Measurements from ENCODE around the gene DIP2B. TPM values are rescaled to one million over a fixed set of nuclear protein-coding genes. Genes with fewer than 3 reads are reported as not detected.

DIP2B gene
- total RNA-seq, 4 donors from 2014 or later = 31.1 to 57.2 (median 46.5) TPM

DNA sequence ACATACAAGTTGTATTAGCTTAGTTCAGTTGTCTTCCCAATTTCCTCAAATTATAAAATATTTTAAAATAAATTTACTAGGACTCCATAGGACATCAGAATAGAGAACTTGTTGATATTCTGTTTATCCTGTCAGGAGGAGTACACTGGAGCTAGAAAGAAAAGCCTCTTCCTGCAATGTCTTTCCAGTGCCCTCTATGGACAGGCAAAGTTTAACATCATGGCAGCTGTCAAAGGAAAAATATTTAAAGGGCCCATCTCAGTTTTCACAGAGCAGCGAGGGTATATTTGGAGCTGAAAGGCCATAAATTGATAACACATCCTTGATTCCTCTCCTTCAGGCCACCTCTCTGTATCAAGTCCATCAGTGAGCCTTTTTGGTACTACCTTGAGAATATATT, 19.0 kb downstream of the DIP2B start:
- 91 to 93% methylated on average over 1 of the region's 1 CpG for WGBS, 2 donors
- H3K4me1 ChIP-seq = peaks cover 0 to 37% (median 9%) of the 10 kb centered on the region in 3 donors
- H3K27ac ChIP-seq = no peak overlapping the region
- H3K9me3 ChIP-seq = no peaks in the 10 kb centered on the region
- H3K27me3 ChIP-seq = no peaks in the 10 kb centered on the region
- DNase-seq = no peak
- no peak overlapping the region for H3K4me3 ChIP-seq
- intact Hi-C loops (cut with DNase I) = no loop called here
- no peaks in the 10 kb centered on the region for H3K36me3 ChIP-seq
- TF ChIP-seq, protein P1, sequence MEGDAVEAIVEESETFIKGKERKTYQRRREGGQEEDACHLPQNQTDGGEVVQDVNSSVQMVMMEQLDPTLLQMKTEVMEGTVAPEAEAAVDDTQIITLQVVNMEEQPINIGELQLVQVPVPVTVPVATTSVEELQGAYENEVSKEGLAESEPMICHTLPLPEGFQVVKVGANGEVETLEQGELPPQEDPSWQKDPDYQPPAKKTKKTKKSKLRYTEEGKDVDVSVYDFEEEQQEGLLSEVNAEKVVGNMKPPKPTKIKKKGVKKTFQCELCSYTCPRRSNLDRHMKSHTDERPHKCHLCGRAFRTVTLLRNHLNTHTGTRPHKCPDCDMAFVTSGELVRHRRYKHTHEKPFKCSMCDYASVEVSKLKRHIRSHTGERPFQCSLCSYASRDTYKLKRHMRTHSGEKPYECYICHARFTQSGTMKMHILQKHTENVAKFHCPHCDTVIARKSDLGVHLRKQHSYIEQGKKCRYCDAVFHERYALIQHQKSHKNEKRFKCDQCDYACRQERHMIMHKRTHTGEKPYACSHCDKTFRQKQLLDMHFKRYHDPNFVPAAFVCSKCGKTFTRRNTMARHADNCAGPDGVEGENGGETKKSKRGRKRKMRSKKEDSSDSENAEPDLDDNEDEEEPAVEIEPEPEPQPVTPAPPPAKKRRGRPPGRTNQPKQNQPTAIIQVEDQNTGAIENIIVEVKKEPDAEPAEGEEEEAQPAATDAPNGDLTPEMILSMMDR (IDR thresholded peaks at IDR 0.05) = no peak
- TF ChIP-seq POLR2A (IDR thresholded peaks at IDR 0.05) = no peak

GRCh38 chr12:50524621-50525020, 19.8 kb downstream of the DIP2B start:
- 88 to 100% methylated on average over 1 to 2 of the region's 2 CpGs for WGBS, 2 donors

GRCh38 chr12:50525422-50525821, 20.6 kb downstream of the DIP2B start:
- WGBS, 2 donors = 79 to 82% methylated on average over 2 of the region's 2 CpGs
- no peak overlapping the region for H3K27ac ChIP-seq

More at GRCh38 chr12:50524621-50525020, 19.8 kb downstream of the DIP2B start:
- no peak for DNase-seq
- H3K4me1 ChIP-seq = peaks cover 0 to 37% (median 9%) of the 10 kb centered on the region in 3 donors
- no peak overlapping the region for H3K27ac ChIP-seq
- H3K27me3 ChIP-seq = no peaks in the 10 kb centered on the region
- TF ChIP-seq POLR2A (IDR thresholded peaks at IDR 0.05) = no peak
- TF ChIP-seq, protein P1 (IDR thresholded peaks at IDR 0.05) = no peak
- H3K36me3 ChIP-seq = peaks cover 0 to under 1% (median 0%) of the 10 kb centered on the region in 3 donors
- intact Hi-C loops (cut with DNase I) = no loop called here
- no peak overlapping the region for H3K4me3 ChIP-seq
- H3K9me3 ChIP-seq = no peaks in the 10 kb centered on the region

GRCh38 chr12:50527359-50527726, 22.6 kb downstream of the DIP2B start:
- Histone ChIP-seq H3K27me3 (no peaks in the 10 kb centered on the region), H3K27ac (no peak overlapping the region), H3K4me1 (peaks cover 10 to 34% (median 11%) of the 10 kb centered on the region in 3 donors), H3K4me3 (no peak overlapping the region), H3K9me3 (no peaks in the 10 kb centered on the region), H3K36me3 (peaks cover 0 to 7% (median 0%) of the 10 kb centered on the region in 3 donors)
- TF ChIP-seq POLR2A (IDR thresholded peaks at IDR 0.05) = no peak
- TF ChIP-seq, protein P1 (IDR thresholded peaks at IDR 0.05) = no peak
- 89 to 95% methylated on average over 5 of the region's 5 CpGs for WGBS, 2 donors
- no peak for DNase-seq
- intact Hi-C loops (cut with DNase I) = no loop called here

More at GRCh38 chr12:50525422-50525821, 20.6 kb downstream of the DIP2B start:
- Histone ChIP-seq H3K9me3 (no peaks in the 10 kb centered on the region), H3K4me1 (peaks cover 0 to 33% (median 9%) of the 10 kb centered on the region in 3 donors), H3K4me3 (no peak overlapping the region), H3K36me3 (peaks cover 0 to 7% (median 0%) of the 10 kb centered on the region in 3 donors), H3K27me3 (no peaks in the 10 kb centered on the region)
- TF ChIP-seq, protein P1 (IDR thresholded peaks at IDR 0.05) = no peak
- no peak for TF ChIP-seq POLR2A (IDR thresholded peaks at IDR 0.05)
- no peak for DNase-seq
- intact Hi-C loops (cut with DNase I) = no loop called here

GRCh38 chr12:50528800-50529199, 24.0 kb downstream of the DIP2B start:
- Histone ChIP-seq H3K36me3 (peaks cover 0 to 7% (median 0%) of the 10 kb centered on the region in 3 donors), H3K27ac (no peak overlapping the region), H3K4me1 (peaks cover 15 to 49% (median 21%) of the 10 kb centered on the region in 3 donors), H3K9me3 (no peaks in the 10 kb centered on the region), H3K27me3 (no peaks in the 10 kb centered on the region), H3K4me3 (no peak overlapping the region)
- 83 to 100% methylated on average over 1 of the region's 1 CpG for whole genome bisulfite sequencing, 2 donors
- intact Hi-C loops (cut with DNase I) = no loop called here
- DNase-seq = no peak
- TF ChIP-seq, protein P1 (IDR thresholded peaks at IDR 0.05) = no peak
- TF ChIP-seq POLR2A (IDR thresholded peaks at IDR 0.05) = no peak
